Measurements from ENCODE around the gene DARS1. TPM values are rescaled to one million over a fixed set of nuclear protein-coding genes. Genes with fewer than 3 reads are reported as not detected.

The DARS1 gene
- total RNA-seq, 1 experiment from 2014 or later = 63.0 TPM

GRCh38 chr2:135987441-135987840 lies 2.0 kb upstream of the DARS1 start:
- H3K27me3 ChIP-seq (ENCODE audit: insufficient read depth, low read depth) = no peaks in the 10 kb centered on the region
- BruUV-seq (replicated peaks) = no TSS peak
- intact Hi-C loops (cut with micrococcal nuclease; ENCODE audit: unreplicated experiment) = loop anchor here (5.0 to 10.0 kb wide), 3 partner anchors 130 to 390 kb away; partner anchors contain the start of gene CXCR4
- 0 out of 2 replicates have a peak, but pooled peaks cover 7% of the 10 kb centered on the region for H3K36me3 ChIP-seq (ENCODE audit: low read depth)
- no peak overlapping the region for H3K4me2 ChIP-seq
- no peaks in the 10 kb centered on the region for H4K20me1 ChIP-seq (ENCODE audit: insufficient read depth)
- ChIA-PET CTCF (no interaction called here), POLR2A (ENCODE audit: unreplicated experiment) (no interaction called here)
- DNase-seq = no peak
- TF ChIP-seq EZH2 (IDR thresholded peaks at IDR 0.05; ENCODE audit: low read depth) (no peak), CTCF (conservative IDR thresholded peaks at IDR 0.05) (no peak)
- peaks cover 15% of the 10 kb centered on the region for H3K4me1 ChIP-seq (replicated peaks; ENCODE audit: insufficient read depth)
- no peak overlapping the region for H3K4me3 ChIP-seq
- no peaks in the 10 kb centered on the region for H3K9me2 ChIP-seq (ENCODE audit: insufficient read depth)
- H3K9me3 ChIP-seq (ENCODE audit: insufficient read depth, low read depth) = no peaks in the 10 kb centered on the region
- peaks cover 24% of the 10 kb centered on the region for H3K79me2 ChIP-seq (ENCODE audit: low read depth)
- peaks cover 16% of the 10 kb centered on the region; the same call in 1 of the 2 replicates for H3F3A ChIP-seq (ENCODE audit: insufficient read depth, low read depth)
- H2AFZ ChIP-seq = no peak overlapping the region
- no peak overlapping the region for H3K27ac ChIP-seq

- intact Hi-C loops (cut with micrococcal nuclease; ENCODE audit: unreplicated experiment) = loop anchor here (5.0 to 10.0 kb wide), 3 partner anchors 131 to 391 kb away; partner anchors contain the start of gene CXCR4
- H3K79me2 ChIP-seq (ENCODE audit: low read depth) = peaks cover 32% of the 10 kb centered on the region
- H3K9me3 ChIP-seq (ENCODE audit: insufficient read depth, low read depth) = no peaks in the 10 kb centered on the region
- no peak for DNase-seq
- H3K27me3 ChIP-seq (ENCODE audit: insufficient read depth, low read depth) = no peaks in the 10 kb centered on the region
- TF ChIP-seq CTCF (conservative IDR thresholded peaks at IDR 0.05) (no peak), EZH2 (IDR thresholded peaks at IDR 0.05; ENCODE audit: low read depth) (no peak)
- peaks cover 16% of the 10 kb centered on the region; the same call in 1 of the 2 replicates for H3F3A ChIP-seq (ENCODE audit: insufficient read depth, low read depth)
- H2AFZ ChIP-seq = no peak overlapping the region
- no peak overlapping the region for H3K27ac ChIP-seq
- peaks cover 15% of the 10 kb centered on the region for H3K4me1 ChIP-seq (replicated peaks; ENCODE audit: insufficient read depth)
- no peaks in the 10 kb centered on the region for H4K20me1 ChIP-seq (ENCODE audit: insufficient read depth)
- CTCF ChIA-PET = interaction anchor here (0.6 kb wide), 1 partner anchor 10 kb away, joined by 3 read pairs; no protein-coding TSS in a partner anchor
- no peaks in the 10 kb centered on the region for H3K9me2 ChIP-seq (ENCODE audit: insufficient read depth)
- POLR2A ChIA-PET (ENCODE audit: unreplicated experiment) = no interaction called here
- 0 out of 2 replicates have a peak, but pooled peaks cover 14% of the 10 kb centered on the region for H3K36me3 ChIP-seq (ENCODE audit: low read depth)
- H3K4me3 ChIP-seq = no peak overlapping the region; the same call in 1 of the 2 replicates
- BruUV-seq (replicated peaks) = no TSS peak
- peak overlapping the region; percentile 99; the same call in 1 of the 2 replicates for H3K4me2 ChIP-seq
These were observed 1.1 kb upstream of the DARS1 start for GRCh38 chr2:135986507-135986906.

- Histone ChIP-seq H3K36me3 (ENCODE audit: low read depth) (0 out of 2 replicates have a peak, but pooled peaks cover 18% of the 10 kb centered on the region), H4K20me1 (ENCODE audit: insufficient read depth) (no peaks in the 10 kb centered on the region), H3F3A (ENCODE audit: insufficient read depth, low read depth) (peaks cover 16% of the 10 kb centered on the region; the same call in 1 of the 2 replicates), H3K27me3 (ENCODE audit: insufficient read depth, low read depth) (no peaks in the 10 kb centered on the region), H3K9me2 (ENCODE audit: insufficient read depth) (no peaks in the 10 kb centered on the region), H3K79me2 (ENCODE audit: low read depth) (peaks cover 38% of the 10 kb centered on the region), H3K4me1 (replicated peaks; ENCODE audit: insufficient read depth) (peaks cover 15% of the 10 kb centered on the region), H3K4me2 (peak overlapping the region; percentile 99), H2AFZ (peak overlapping the region; percentile 82), H3K4me3 (peak overlapping the region; percentile 85), H3K27ac (peak overlapping the region; percentile 93), H3K9me3 (ENCODE audit: insufficient read depth, low read depth) (no peaks in the 10 kb centered on the region)
- ChIA-PET POLR2A (ENCODE audit: unreplicated experiment) (interaction anchor here (0.5 to 0.6 kb wide), 2 partner anchors 209 to 1270 kb away, joined by 3 to 7 read pairs; no protein-coding TSS in a partner anchor), CTCF (interaction anchor here (0.6 kb wide), 1 partner anchor 11 kb away, joined by 3 read pairs; no protein-coding TSS in a partner anchor)
- no peak for DNase-seq
- intact Hi-C loops (cut with micrococcal nuclease; ENCODE audit: unreplicated experiment) = loop anchor here (1.0 to 10.0 kb wide), 4 partner anchors 37 to 391 kb away; partner anchors contain the start of gene CXCR4
- TSS peak; percentile 73 for BruUV-seq (replicated peaks)
- no peak for TF ChIP-seq EZH2 (IDR thresholded peaks at IDR 0.05; ENCODE audit: low read depth)
- TF ChIP-seq CTCF (conservative IDR thresholded peaks at IDR 0.05) = no peak
These were observed 484 bp upstream of the DARS1 start for GRCh38 chr2:135985826-135986393.

Data from PC-9 (cell line).